Heart left ventricle (tissue), 16 donors: Measurements from ENCODE around the gene SEC14L1. TPM values are rescaled to one million over a fixed set of nuclear protein-coding genes. Genes with fewer than 3 reads are reported as not detected.

Source experiments
- ATAC-seq, 4 donors: fragments of 200-7000 bp; cut with Tn5 transposase; one replicate each; pipeline ENCODE4 v1.9.1; 2020 to 2022; ENCODE audit warnings: moderate library complexity in 4 of 4, mild to moderate bottlenecking in 3 of 4, moderate number of reproducible peaks in 1 of 4
- DNase-seq, 5 donors: peaks; one replicate each; pipeline ENCODE4 v3.0.0-alpha.2; 2020
- H3K27ac ChIP-seq, 12 donors: fragments of 200-600 bp; sonication (generic) in 4 of 12; one replicate each; pipeline versions ENCODE4 v1.5.0 to v1.8.0; 2016 to 2022; ENCODE audit warnings: mild to moderate bottlenecking in 2 of 12
- H3K27me3 ChIP-seq, 9 donors: fragments of 200-600 bp; sonication (generic) in 2 of 9; one replicate each; pipeline versions ENCODE4 v1.5.1 to v1.8.0; 2016 to 2022; ENCODE audit warnings: mild to moderate bottlenecking in 3 of 9
- H3K36me3 ChIP-seq, 9 donors: fragments of 200-600 bp; sonication (generic) in 2 of 9; one replicate each; pipeline versions ENCODE4 v1.5.0 to v1.8.0; 2018 to 2022; ENCODE audit warnings: mild to moderate bottlenecking in 2 of 9
- H3K4me1 ChIP-seq, 12 donors: fragments of 200-600 bp; sonication (generic) in 4 of 12; one replicate each; pipeline versions ENCODE4 v1.5.0 to v1.8.0; 2016 to 2022; ENCODE audit warnings: mild to moderate bottlenecking in 3 of 12
- H3K4me3 ChIP-seq, 12 donors: fragments of 200-600 bp; sonication (generic) in 4 of 12; one replicate each; pipeline versions ENCODE4 v1.5.0 to v1.8.0; 2017 to 2022; ENCODE audit warnings: mild to moderate bottlenecking in 9 of 12, moderate library complexity in 4 of 12
- H3K9me3 ChIP-seq, 12 donors: fragments of 200-600 bp; sonication (generic) in 4 of 12; one replicate each; pipeline versions ENCODE4 v1.5.0 to v1.8.0; 2016 to 2022; ENCODE audit warnings: mild to moderate bottlenecking in 1 of 12
- POLR2A ChIP-seq, 2 donors: fragments of 450-650 bp; IDR thresholded peaks; one replicate each; pipeline ENCODE4 v1.6.1; 2017; ENCODE audit warnings: antibody characterized with exemption in 2 of 2, mild to moderate bottlenecking in 2 of 2, moderate library complexity in 2 of 2
- WGBS, 4 donors: extraction: QIAGEN DNeasy Blood & Tissue Kit in 2 of 4; methylation state at CpG; one replicate each; pipeline versions ENCODE4 v1.1.5 to v1.1.7; 2013 to 2018; 5-methylcytosine and 5-hydroxymethylcytosine counted together
- intact Hi-C, 10 donors: fragments of 100-400 bp; cut with DNase I; formaldehyde crosslinking; loops; one replicate each; pipeline versions ENCODE4 v1.11.1 to v1.14.2; 2022
- polyA plus RNA-seq, 2 donors: library from polyadenylated mRNA; stranded (reverse); fragments of 200-250 nt; gene quantifications; one replicate each; pipeline ENCODE4 v1.2.3, GENCODE V29; 2013
- total RNA-seq, 9 donors: library from RNA; depleted of rRNA in 2 of 9; stranded (reverse); fragments of >200 nt in 2 of 9; fragmentation: NEBNext Ultra II Directional in 3 of 9; extraction: Animal tissue kit (Norgen Biotek cat#: 25700) in 3 of 9; gene quantifications; one replicate each; pipeline versions ENCODE4 v1.1.0 to v1.2.4, GENCODE V29; 2016 to 2023
- TF ChIP-seq, protein P1 (sequence below), 12 donors: fragments of 200-600 bp; sonication (generic) in 4 of 12; IDR thresholded peaks; one replicate each; pipeline versions ENCODE4 v1.5.0 to v1.8.0; 2018 to 2022; ENCODE audit warnings: antibody characterized with exemption in 12 of 12, mild to moderate bottlenecking in 5 of 12
- donor health status: ischemic (EF 13 %, LVEDD 7.1; RV severe dilation, severe dysfunction).
- donor health status: healthy with polysubstance abuse.
- donor health status: DM: no; HTN: yes; CAD: no.
- donor health status: DM: no; HTN: no; CAD: no.
- donor health status: ischemic (EF 25% LVEDD 6.9; RV normal size, moderate dysfunction).
- donor health status: ischemic (EF 25% LVEDD 5.7; RV mildly dilated, moderate dysfunction).
- donor health status: healthy.
- donor health status: DM: yes; HTN: yes; CAD: no.
- donor health status: ischemic (EF 35%, LVEDD 5.7; RV mildly dilated, moderate dysfunction).
- donor health status: nonischemic (EF 11% LVEDD 7.7; RV severe dilation, severe dysfunction).
- donor health status: DM: yes; HTN: yes; CAD: no.
- donor health status: PGD.
- donor health status: ischemic (EF 29% LVEDD 5.4; RV normal size, mild dysfunction).
- donor health status: nonischemic (EF 23%, LVEDD 6.1; RV moderate dilation, normal function).

SEC14L1 gene
- total and polyA plus RNA-seq, 11 donors: 26.6 to 116 (median 53.7) TPM

DNA sequence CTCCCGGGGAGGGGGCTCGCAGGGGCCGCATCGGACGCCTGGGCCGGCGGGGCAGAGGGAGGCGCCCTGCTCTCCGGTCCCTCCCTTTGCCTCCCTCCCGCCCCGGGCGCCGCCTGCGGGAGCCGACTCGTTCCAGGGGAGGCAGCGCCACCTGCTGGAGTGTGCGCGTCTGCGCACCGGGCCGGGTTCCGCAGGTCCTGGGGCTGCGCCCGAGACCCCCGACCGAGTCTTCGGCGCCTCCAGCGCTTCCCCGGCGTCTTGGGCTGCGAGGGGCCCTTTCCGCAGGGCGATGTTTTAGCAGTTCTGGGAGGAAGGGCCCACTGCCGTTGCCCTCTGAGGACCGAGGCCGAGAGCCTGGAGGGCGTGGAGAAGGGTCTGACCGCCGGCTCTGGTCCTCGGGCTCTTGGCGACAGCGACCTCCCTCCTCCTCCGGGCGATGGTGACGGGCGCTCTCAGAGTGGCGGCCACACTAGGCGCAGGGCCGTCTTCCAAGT, 106.3 kb downstream of the SEC14L1 start:
- no peaks in the 10 kb centered on the region for H3K9me3 ChIP-seq
- peaks cover 0 to 29% (median 12%) of the 10 kb centered on the region in 12 donors for H3K4me1 ChIP-seq
- ATAC-seq: peak; percentile 77 to 95 (median 91)
- 0 to 3% (median 1%) methylated on average over 13 to 51 of the region's 51 CpGs for WGBS, 4 donors
- intact Hi-C loops: loop anchor here in 9 of 10 donors (1.0 to 10.0 kb wide), 7 partner anchors 158 to 382 kb away; partner anchors contain the start of gene MGAT5B (in 3 of the 9)
- peaks cover 0 to 7% (median 0%) of the 10 kb centered on the region in 9 donors for H3K27me3 ChIP-seq
- TF ChIP-seq, protein P1, sequence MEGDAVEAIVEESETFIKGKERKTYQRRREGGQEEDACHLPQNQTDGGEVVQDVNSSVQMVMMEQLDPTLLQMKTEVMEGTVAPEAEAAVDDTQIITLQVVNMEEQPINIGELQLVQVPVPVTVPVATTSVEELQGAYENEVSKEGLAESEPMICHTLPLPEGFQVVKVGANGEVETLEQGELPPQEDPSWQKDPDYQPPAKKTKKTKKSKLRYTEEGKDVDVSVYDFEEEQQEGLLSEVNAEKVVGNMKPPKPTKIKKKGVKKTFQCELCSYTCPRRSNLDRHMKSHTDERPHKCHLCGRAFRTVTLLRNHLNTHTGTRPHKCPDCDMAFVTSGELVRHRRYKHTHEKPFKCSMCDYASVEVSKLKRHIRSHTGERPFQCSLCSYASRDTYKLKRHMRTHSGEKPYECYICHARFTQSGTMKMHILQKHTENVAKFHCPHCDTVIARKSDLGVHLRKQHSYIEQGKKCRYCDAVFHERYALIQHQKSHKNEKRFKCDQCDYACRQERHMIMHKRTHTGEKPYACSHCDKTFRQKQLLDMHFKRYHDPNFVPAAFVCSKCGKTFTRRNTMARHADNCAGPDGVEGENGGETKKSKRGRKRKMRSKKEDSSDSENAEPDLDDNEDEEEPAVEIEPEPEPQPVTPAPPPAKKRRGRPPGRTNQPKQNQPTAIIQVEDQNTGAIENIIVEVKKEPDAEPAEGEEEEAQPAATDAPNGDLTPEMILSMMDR (IDR thresholded peaks at IDR 0.05): peak; percentile 95 to 100 (median 99)
- TF ChIP-seq POLR2A (IDR thresholded peaks at IDR 0.05): peak in 1 of 2 donors; percentile 31
- H3K4me3 ChIP-seq: peak overlapping the region; percentile 39 to 88 (median 69)
- peak; percentile 83 to 94 (median 86) for DNase-seq
- no peaks in the 10 kb centered on the region for H3K36me3 ChIP-seq
- peak overlapping the region in 8 of 12 donors; percentile 11 to 79 (median 58) for H3K27ac ChIP-seq

DNA sequence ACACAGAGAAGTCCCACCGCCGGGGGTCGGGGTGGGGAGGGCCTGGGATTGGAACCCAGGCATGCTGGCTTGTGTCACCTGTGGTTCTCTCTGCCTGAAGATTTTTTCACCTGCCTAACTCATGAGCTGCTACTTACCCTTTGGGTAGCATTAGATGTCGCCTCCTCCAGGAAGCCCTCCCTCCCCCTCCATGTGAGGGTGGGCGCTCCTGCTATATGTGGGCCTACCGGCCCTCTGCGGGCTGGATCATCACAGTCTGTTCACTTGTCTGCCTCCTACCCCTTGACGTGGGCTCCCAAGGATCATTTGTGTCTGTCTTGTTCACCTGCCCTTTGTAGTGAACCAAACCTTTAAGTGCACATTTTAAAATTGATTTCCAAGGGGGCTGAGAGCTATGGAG, 106.8 kb downstream of the SEC14L1 start:
- H3K9me3 ChIP-seq: no peaks in the 10 kb centered on the region
- no peak for TF ChIP-seq POLR2A (IDR thresholded peaks at IDR 0.05)
- TF ChIP-seq, protein P1 (IDR thresholded peaks at IDR 0.05): no peak
- intact Hi-C loops: loop anchor here (1.0 to 10.0 kb wide), 7 partner anchors 159 to 383 kb away; partner anchors contain the start of gene MGAT5B (in 3 of the 10)
- peaks cover 0 to 24% (median 12%) of the 10 kb centered on the region in 12 donors for H3K4me1 ChIP-seq
- 41 to 45% (median 41%) methylated on average over 8 of the region's 8 CpGs for WGBS, 4 donors
- DNase-seq: no peak
- ATAC-seq: no peak
- no peaks in the 10 kb centered on the region for H3K36me3 ChIP-seq
- H3K27ac ChIP-seq: no peak overlapping the region
- peak overlapping the region in 7 of 12 donors; percentile 60 to 78 (median 69) for H3K4me3 ChIP-seq
- H3K27me3 ChIP-seq: peaks cover 0 to 7% (median 0%) of the 10 kb centered on the region in 9 donors

DNA sequence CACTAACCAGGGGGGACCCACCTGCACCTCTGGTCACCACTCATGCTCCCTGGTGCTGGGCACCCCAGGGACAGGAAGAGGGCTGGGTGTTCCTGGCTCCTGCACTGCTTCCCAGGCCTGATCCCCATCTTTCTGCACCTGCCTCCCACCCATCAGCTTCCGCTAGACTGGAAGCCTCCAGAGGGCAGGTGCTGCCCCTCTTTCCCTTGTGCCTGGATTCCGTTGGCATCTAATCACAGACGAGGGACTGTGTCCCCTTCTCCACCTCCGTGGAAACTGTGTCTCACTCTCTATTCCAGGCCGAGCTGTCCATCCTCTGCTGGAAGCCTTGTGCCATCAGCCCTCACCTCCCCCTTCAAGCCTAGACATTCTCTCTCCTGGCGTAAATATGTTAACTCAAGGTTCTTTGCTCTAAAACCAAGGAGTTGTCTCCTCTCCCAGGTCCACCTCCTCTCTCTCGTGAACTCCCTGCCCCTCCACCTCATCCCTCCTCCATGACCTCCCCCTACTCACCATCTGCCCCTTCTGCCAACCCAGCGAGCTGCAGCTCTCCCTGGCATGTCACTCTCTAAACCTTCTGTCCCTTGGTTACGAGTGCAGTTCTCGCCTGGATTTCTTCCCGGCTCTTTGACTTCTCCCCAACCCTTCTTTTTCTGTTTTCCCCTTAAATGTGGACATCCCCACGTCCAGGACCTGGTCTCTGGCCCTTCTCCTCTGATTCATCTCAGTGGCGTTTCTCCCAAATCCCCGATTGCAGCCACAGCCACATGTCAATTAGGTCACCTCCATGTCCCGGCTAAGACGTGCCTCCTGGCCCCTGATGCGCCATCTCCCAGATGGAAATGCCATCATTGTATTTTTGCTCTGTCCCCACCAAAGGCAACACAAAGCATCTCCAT, 107.7 kb downstream of the SEC14L1 start:
- Histone ChIP-seq H3K27ac (no peak overlapping the region), H3K9me3 (no peaks in the 10 kb centered on the region), H3K27me3 (peaks cover 0 to 7% (median 0%) of the 10 kb centered on the region in 9 donors), H3K4me3 (no peak overlapping the region), H3K4me1 (peaks cover 0 to 18% (median 10%) of the 10 kb centered on the region in 12 donors), H3K36me3 (no peaks in the 10 kb centered on the region)
- intact Hi-C loops: loop anchor here in 4 of 10 donors (2.0 to 10.0 kb wide), 4 partner anchors 162 to 384 kb away; partner anchors contain the start of gene MGAT5B (in 2 of the 4)
- TF ChIP-seq, protein P1 (IDR thresholded peaks at IDR 0.05): no peak
- no peak for TF ChIP-seq POLR2A (IDR thresholded peaks at IDR 0.05)
- no peak for ATAC-seq
- 68 to 74% (median 72%) methylated on average over 17 of the region's 17 CpGs for WGBS, 4 donors
- no peak for DNase-seq
